Neural cell (in vitro differentiated cells): ENCODE measurements around the gene LCN10.

Source experiments
- EP300 ChIP-seq: fragments of 450-650 bp; conservative IDR thresholded peaks from 2 replicates; pipeline ENCODE4 v1.6.1; 2014; ENCODE audit warnings: antibody characterized with exemption, mild to moderate bottlenecking, moderate library complexity; ENCODE audit not compliant: poor library complexity, severe bottlenecking
- EZH2 ChIP-seq: fragments of 200-600, 300-800 bp; shearing (Covaris generic), sonication (generic); IDR thresholded peaks from 2 replicates; pipeline ENCODE4 v1.6.1; 2014; ENCODE audit warnings: antibody characterized with exemption, low read length, borderline replicate concordance, mild to moderate bottlenecking; ENCODE audit not compliant: insufficient read depth, poor library complexity, severe bottlenecking
- MXI1 ChIP-seq: fragments of 450-650 bp; conservative IDR thresholded peaks from 2 replicates; pipeline ENCODE4 v1.6.1; 2014; ENCODE audit warnings: antibody characterized with exemption, mild to moderate bottlenecking; ENCODE audit not compliant: poor library complexity, severe bottlenecking
- POLR2AphosphoS5 ChIP-seq: IDR thresholded peaks from 2 replicates; pipeline ENCODE4 v1.6.1; 2012
- RAD21 ChIP-seq: fragments of 450-650 bp; conservative IDR thresholded peaks from 2 replicates; pipeline ENCODE4 v1.6.1; 2014; ENCODE audit warnings: antibody characterized with exemption, mild to moderate bottlenecking, moderate library complexity
- SMC3 ChIP-seq: fragments of 450-650 bp; conservative IDR thresholded peaks from 2 replicates; pipeline ENCODE4 v1.6.1; 2014; ENCODE audit warnings: antibody characterized with exemption, mild to moderate bottlenecking, moderate library complexity; ENCODE audit not compliant: poor library complexity
- TAF1 ChIP-seq: IDR thresholded peaks from 2 replicates; pipeline ENCODE4 v1.6.1; 2012; ENCODE audit warnings: low read depth
- TF ChIP-seq, protein P1 (sequence below): fragments of 450-650 bp; IDR thresholded peaks from 2 replicates; pipeline ENCODE4 v1.5.1; 2014; ENCODE audit warnings: antibody characterized with exemption, mild to moderate bottlenecking, moderate library complexity; ENCODE audit not compliant: poor library complexity, severe bottlenecking
- TF ChIP-seq, protein P2 (sequence below): IDR thresholded peaks from 2 replicates; pipeline ENCODE4 v1.6.1; 2012; ENCODE audit warnings: borderline replicate concordance

DNA sequence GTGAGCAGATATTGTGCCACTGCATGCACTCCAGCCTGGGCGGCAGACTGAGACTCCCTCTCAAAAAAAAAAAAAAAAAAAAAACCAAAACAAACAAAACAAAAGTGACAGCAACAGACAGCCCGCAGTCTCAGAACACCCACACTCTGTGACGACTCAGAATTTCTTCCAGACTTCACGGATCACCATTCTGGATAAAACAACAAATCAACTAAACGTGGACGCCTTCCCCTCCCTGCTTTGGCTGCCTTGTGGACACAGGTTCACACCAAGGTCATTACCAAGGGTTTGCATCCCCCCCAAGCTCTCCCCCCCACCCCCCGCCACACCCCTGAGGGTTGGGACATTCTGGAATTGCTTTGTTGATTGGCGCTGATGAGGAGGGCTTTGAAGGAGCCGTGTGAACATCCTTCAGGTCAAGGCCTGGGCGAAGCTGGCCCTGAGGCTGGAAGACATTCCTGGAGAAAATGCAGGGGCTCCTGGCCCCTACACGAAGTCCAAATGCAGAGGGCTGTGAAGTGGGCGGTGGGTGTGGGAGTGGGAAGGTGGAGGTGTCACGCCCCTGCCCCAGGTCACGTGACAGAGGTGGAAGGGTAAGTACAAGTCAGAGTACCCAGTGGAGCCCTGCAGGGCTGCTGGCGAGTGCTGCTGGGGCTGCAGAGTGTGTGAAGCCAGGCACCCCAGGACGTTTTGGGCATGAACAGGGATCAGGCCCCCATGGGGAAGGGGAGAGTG lies 10.1 kb downstream of the LCN10 start:
- no peak for TF ChIP-seq EP300
- TF ChIP-seq, protein P1, sequence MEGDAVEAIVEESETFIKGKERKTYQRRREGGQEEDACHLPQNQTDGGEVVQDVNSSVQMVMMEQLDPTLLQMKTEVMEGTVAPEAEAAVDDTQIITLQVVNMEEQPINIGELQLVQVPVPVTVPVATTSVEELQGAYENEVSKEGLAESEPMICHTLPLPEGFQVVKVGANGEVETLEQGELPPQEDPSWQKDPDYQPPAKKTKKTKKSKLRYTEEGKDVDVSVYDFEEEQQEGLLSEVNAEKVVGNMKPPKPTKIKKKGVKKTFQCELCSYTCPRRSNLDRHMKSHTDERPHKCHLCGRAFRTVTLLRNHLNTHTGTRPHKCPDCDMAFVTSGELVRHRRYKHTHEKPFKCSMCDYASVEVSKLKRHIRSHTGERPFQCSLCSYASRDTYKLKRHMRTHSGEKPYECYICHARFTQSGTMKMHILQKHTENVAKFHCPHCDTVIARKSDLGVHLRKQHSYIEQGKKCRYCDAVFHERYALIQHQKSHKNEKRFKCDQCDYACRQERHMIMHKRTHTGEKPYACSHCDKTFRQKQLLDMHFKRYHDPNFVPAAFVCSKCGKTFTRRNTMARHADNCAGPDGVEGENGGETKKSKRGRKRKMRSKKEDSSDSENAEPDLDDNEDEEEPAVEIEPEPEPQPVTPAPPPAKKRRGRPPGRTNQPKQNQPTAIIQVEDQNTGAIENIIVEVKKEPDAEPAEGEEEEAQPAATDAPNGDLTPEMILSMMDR: no peak
- no peak for TF ChIP-seq MXI1
- no peak for TF ChIP-seq POLR2AphosphoS5
- TF ChIP-seq RAD21: no peak
- TF ChIP-seq, protein P2, sequence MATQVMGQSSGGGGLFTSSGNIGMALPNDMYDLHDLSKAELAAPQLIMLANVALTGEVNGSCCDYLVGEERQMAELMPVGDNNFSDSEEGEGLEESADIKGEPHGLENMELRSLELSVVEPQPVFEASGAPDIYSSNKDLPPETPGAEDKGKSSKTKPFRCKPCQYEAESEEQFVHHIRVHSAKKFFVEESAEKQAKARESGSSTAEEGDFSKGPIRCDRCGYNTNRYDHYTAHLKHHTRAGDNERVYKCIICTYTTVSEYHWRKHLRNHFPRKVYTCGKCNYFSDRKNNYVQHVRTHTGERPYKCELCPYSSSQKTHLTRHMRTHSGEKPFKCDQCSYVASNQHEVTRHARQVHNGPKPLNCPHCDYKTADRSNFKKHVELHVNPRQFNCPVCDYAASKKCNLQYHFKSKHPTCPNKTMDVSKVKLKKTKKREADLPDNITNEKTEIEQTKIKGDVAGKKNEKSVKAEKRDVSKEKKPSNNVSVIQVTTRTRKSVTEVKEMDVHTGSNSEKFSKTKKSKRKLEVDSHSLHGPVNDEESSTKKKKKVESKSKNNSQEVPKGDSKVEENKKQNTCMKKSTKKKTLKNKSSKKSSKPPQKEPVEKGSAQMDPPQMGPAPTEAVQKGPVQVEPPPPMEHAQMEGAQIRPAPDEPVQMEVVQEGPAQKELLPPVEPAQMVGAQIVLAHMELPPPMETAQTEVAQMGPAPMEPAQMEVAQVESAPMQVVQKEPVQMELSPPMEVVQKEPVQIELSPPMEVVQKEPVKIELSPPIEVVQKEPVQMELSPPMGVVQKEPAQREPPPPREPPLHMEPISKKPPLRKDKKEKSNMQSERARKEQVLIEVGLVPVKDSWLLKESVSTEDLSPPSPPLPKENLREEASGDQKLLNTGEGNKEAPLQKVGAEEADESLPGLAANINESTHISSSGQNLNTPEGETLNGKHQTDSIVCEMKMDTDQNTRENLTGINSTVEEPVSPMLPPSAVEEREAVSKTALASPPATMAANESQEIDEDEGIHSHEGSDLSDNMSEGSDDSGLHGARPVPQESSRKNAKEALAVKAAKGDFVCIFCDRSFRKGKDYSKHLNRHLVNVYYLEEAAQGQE: no peak
- TF ChIP-seq TAF1: no peak
- no peak for TF ChIP-seq EZH2
- no peak for TF ChIP-seq SMC3
